Activated CD4-positive, alpha-beta T cell treated with anti-CD3 and anti-CD28 coated beads for 36 hours (primary cell): Measurements from ENCODE around the gene KPNA4. TPM values are rescaled to one million over a fixed set of nuclear protein-coding genes. Genes with fewer than 3 reads are reported as not detected.
"Not testable (repeated sequence)": the region's sequence is repeated elsewhere in the genome, so short reads cannot be mapped to it uniquely, and the experiment has no call there.

ENCODE experiments used
- ATAC-seq: fragments of 200-7000 bp; cut with Tn5 transposase; one replicate; pipeline ENCODE4 v1.10.0; 2021; ENCODE audit warnings: mild to moderate bottlenecking, moderate library complexity
- CTCF ChIA-PET: fragments of 350-600 bp; sonication (Branson Sonifier 250); formaldehyde crosslinking; loops from one replicate; lab custom pipeline; 2021; ENCODE audit warnings: antibody characterized with exemption; lab: Charles Lee
- POLR2A ChIA-PET: fragments of 350-600 bp; sonication (Branson Sonifier 250); formaldehyde crosslinking; loops from one replicate; lab custom pipeline; 2021; ENCODE audit warnings: antibody characterized with exemption, inconsistent platforms; lab: Charles Lee
- DNase-seq: peaks from one replicate; pipeline ENCODE4 v3.0.0-alpha.2; 2020
- H3K27ac Mint-ChIP-seq: one replicate; pipeline ENCODE4 v1.8.0; 2021; ENCODE audit warnings: mixed read lengths
- H3K27me3 Mint-ChIP-seq: one replicate; pipeline ENCODE4 v1.8.0; 2021; ENCODE audit warnings: mixed read lengths
- H3K36me3 Mint-ChIP-seq: one replicate; pipeline ENCODE4 v1.8.0; 2021; ENCODE audit warnings: low read depth, mixed read lengths
- H3K4me1 Mint-ChIP-seq: one replicate; pipeline ENCODE4 v1.8.0; 2021; ENCODE audit warnings: mixed read lengths
- H3K4me3 Mint-ChIP-seq: one replicate; pipeline ENCODE4 v1.8.0; 2021; ENCODE audit warnings: mild to moderate bottlenecking, moderate library complexity, mixed read lengths
- H3K9me3 Mint-ChIP-seq: one replicate; pipeline ENCODE4 v1.8.0; 2021; ENCODE audit warnings: low read depth, mixed read lengths
- intact Hi-C, 2 experiments: fragments of 100-400 bp; cut with DNase I in 1 of 2; cut with micrococcal nuclease in 1 of 2; formaldehyde crosslinking; loops; one replicate each; pipeline versions ENCODE4 v1.14.2 to v1.15.1; 2022 to 2024; cut with DNase I, micrococcal nuclease
- total RNA-seq, 2 experiments: library from RNA; stranded (reverse); gene quantifications; one replicate each; pipeline ENCODE4 v1.2.3, GENCODE V29; 2021

Gene KPNA4
- total RNA-seq, 2 experiments from 2014 or later = 57.0 to 68.5 TPM

- no peak overlapping the region for H3K27ac Mint-ChIP-seq
- intact Hi-C loops = no loop called here
- CTCF ChIA-PET = no interaction called here
- DNase-seq = no peak
- H3K36me3 Mint-ChIP-seq = no peaks in the 10 kb centered on the region
- no peak overlapping the region for H3K4me3 Mint-ChIP-seq
- H3K9me3 Mint-ChIP-seq = peaks cover 9% of the 10 kb centered on the region
- no peaks in the 10 kb centered on the region for H3K4me1 Mint-ChIP-seq
- ATAC-seq = no peak
- peaks cover 3% of the 10 kb centered on the region for H3K27me3 Mint-ChIP-seq
- POLR2A ChIA-PET = no interaction called here
These were observed 33.5 kb upstream of the KPNA4 start for GRCh38 chr3:160598865-160599264.

DNA sequence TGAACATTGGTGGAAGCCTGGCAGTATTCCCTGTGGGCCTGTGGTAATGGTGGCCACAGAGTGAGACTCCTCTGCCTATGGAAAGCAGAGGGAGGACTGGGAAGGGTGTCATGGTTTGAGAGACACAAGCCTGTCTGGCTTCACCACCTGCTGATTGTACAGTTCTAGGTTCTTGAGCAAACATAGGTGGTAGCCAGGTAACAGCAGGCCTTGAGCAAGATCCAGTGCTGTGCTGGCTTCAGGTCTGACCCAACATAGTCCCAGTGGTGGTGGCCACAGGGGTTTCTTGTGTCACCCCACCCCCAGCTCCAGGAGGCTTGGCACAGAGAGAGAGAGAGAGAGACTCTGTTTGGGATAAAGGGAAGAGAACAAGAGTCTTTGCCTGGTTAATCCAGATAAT lies 22.7 kb upstream of the KPNA4 start:
- H3K27ac Mint-ChIP-seq = no peak overlapping the region
- DNase-seq = no peak
- no peaks in the 10 kb centered on the region for H3K4me1 Mint-ChIP-seq
- peaks cover 3% of the 10 kb centered on the region for H3K9me3 Mint-ChIP-seq
- ChIA-PET POLR2A (no interaction called here), CTCF (no interaction called here)
- intact Hi-C loops = no loop called here
- H3K27me3 Mint-ChIP-seq = peaks cover 23% of the 10 kb centered on the region
- H3K36me3 Mint-ChIP-seq = no peaks in the 10 kb centered on the region
- H3K4me3 Mint-ChIP-seq = no peak overlapping the region
- ATAC-seq = no peak

- POLR2A ChIA-PET = no interaction called here
- CTCF ChIA-PET = interaction anchor here (0.6 kb wide), 1 partner anchor 648 kb away, joined by 3 read pairs; no protein-coding TSS in a partner anchor
- H3K27me3 Mint-ChIP-seq = peaks cover 25% of the 10 kb centered on the region
These were observed 21.7 kb upstream of the KPNA4 start for GRCh38 chr3:160587105-160587504.

GRCh38 chr3:160586679-160587078 lies 21.3 kb upstream of the KPNA4 start:
- H3K4me1 Mint-ChIP-seq = no peaks in the 10 kb centered on the region
- ATAC-seq (no peak), DNase-seq (no peak)
- H3K27me3 Mint-ChIP-seq = peaks cover 28% of the 10 kb centered on the region
- ChIA-PET POLR2A (no interaction called here), CTCF (no interaction called here)
- H3K4me3 Mint-ChIP-seq = no peak overlapping the region
- peaks cover under 1% of the 10 kb centered on the region for H3K36me3 Mint-ChIP-seq
- H3K27ac Mint-ChIP-seq = no peak overlapping the region
- peaks cover 6% of the 10 kb centered on the region for H3K9me3 Mint-ChIP-seq
- intact Hi-C loops = no loop called here

More at GRCh38 chr3:160587105-160587504, 21.7 kb upstream of the KPNA4 start:
- peaks cover 3% of the 10 kb centered on the region for H3K9me3 Mint-ChIP-seq
- intact Hi-C loops = no loop called here
- ATAC-seq (no peak), DNase-seq (no peak)
- no peaks in the 10 kb centered on the region for H3K36me3 Mint-ChIP-seq
- H3K4me3 Mint-ChIP-seq = no peak overlapping the region
- no peaks in the 10 kb centered on the region for H3K4me1 Mint-ChIP-seq
- no peak overlapping the region for H3K27ac Mint-ChIP-seq

DNA sequence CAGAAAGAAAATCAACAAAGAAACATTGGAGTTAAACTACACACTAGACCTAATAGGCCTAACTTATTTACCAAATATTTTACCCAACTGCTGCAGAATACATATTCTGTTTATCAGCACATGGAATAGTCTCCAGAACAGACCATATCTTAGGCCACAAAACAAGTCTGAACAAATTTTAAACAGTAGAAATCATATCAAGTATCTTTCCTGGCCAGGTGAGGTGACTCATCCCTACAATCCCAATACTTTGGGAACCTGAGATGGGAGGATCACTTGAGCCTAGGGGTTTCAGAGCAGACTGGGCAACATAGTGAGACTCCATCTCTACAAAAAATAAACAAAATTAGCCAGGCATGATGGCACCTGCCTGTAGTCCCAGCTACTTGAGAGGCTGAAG lies 18.1 kb upstream of the KPNA4 start:
- H3K27ac Mint-ChIP-seq = no peak overlapping the region
- CTCF ChIA-PET = no interaction called here
- H3K9me3 Mint-ChIP-seq = peaks cover 11% of the 10 kb centered on the region
- H3K27me3 Mint-ChIP-seq = peaks cover 23% of the 10 kb centered on the region
- no peak overlapping the region for H3K4me3 Mint-ChIP-seq
- ATAC-seq = no peak
- intact Hi-C loops = no loop called here
- POLR2A ChIA-PET = no interaction called here
- no peak for DNase-seq
- H3K36me3 Mint-ChIP-seq = peaks cover 2% of the 10 kb centered on the region
- no peaks in the 10 kb centered on the region for H3K4me1 Mint-ChIP-seq

GRCh38 chr3:160580938-160581337 lies 15.6 kb upstream of the KPNA4 start:
- ChIA-PET POLR2A (no interaction called here), CTCF (no interaction called here)
- H3K27me3 Mint-ChIP-seq = peaks cover 26% of the 10 kb centered on the region
- DNase-seq = no peak
- H3K4me1 Mint-ChIP-seq = no peaks in the 10 kb centered on the region
- intact Hi-C loops = no loop called here
- peaks cover 2% of the 10 kb centered on the region for H3K36me3 Mint-ChIP-seq
- no peak overlapping the region for H3K27ac Mint-ChIP-seq
- H3K9me3 Mint-ChIP-seq = peaks cover 11% of the 10 kb centered on the region
- H3K4me3 Mint-ChIP-seq = no peak overlapping the region
- ATAC-seq = no peak

DNA sequence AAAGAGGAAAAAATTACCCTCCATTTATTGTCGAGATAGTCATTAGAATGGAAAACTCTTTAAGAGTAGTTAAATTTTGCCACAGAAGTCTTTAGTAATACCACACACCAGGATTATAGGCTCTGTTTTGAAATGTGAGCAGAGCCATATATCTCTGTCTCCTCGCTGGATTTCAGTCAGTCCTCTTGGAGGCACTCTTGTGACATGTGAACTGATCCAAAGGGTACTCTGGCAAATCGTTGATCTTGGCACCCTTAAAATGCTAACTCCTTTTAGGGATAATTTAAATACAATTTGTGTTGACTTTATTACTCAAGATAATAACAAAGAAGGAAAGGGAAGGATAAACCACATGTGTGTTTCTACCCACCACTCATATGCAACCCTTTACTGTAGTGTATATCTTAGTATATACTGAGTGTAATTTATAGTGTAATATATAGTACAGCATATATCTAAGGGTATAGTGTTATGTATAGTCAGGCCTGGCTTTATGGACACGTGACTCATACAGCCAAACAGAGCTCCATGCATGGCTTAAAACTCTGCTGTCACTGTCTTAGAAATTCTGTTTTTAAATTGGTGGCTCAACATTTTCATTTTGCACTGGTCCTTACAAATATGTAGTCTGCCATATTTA lies 12.3 kb upstream of the KPNA4 start:
- no peak overlapping the region for H3K27ac Mint-ChIP-seq
- ChIA-PET CTCF (no interaction called here), POLR2A (no interaction called here)
- ATAC-seq (no peak), DNase-seq (no peak)
- peaks cover 14% of the 10 kb centered on the region for H3K9me3 Mint-ChIP-seq
- intact Hi-C loops = no loop called here
- no peaks in the 10 kb centered on the region for H3K4me1 Mint-ChIP-seq
- H3K36me3 Mint-ChIP-seq = peaks cover 2% of the 10 kb centered on the region
- H3K4me3 Mint-ChIP-seq = no peak overlapping the region
- peaks cover 19% of the 10 kb centered on the region for H3K27me3 Mint-ChIP-seq

DNA sequence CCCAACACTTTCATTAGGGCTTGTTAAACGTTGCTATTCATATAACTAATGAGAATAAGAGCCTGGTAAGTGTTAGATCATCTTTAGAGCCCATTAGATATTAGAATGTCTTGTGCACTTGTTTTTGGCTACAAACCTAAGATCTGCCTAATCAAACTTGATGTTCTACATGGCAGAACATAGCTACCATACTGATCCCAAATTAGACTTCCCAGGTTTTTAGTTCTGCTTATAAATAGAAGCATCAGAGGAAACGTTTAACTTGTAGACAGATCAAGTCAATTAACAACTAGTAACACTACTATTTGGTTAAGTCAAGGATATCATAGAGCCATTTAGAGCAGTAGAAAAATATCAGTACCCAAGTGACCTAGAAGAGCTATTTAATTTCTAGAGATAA lies 11.7 kb upstream of the KPNA4 start:
- no peak for ATAC-seq
- POLR2A ChIA-PET = no interaction called here
- Mint-ChIP-seq H3K27me3 (peaks cover 17% of the 10 kb centered on the region), H3K36me3 (peaks cover 2% of the 10 kb centered on the region), H3K9me3 (peaks cover 14% of the 10 kb centered on the region), H3K4me3 (no peak overlapping the region), H3K4me1 (no peaks in the 10 kb centered on the region), H3K27ac (no peak overlapping the region)
- intact Hi-C loops = no loop called here
- no peak for DNase-seq
- CTCF ChIA-PET = no interaction called here

- no peaks in the 10 kb centered on the region for H3K4me1 Mint-ChIP-seq
- ChIA-PET CTCF (no interaction called here), POLR2A (no interaction called here)
- no peak overlapping the region for H3K4me3 Mint-ChIP-seq
- H3K9me3 Mint-ChIP-seq = peaks cover 9% of the 10 kb centered on the region
- DNase-seq = no peak
- H3K36me3 Mint-ChIP-seq = peaks cover under 1% of the 10 kb centered on the region
- H3K27ac Mint-ChIP-seq = no peak overlapping the region
- peaks cover 13% of the 10 kb centered on the region for H3K27me3 Mint-ChIP-seq
- no peak for ATAC-seq
- intact Hi-C loops = no loop called here
These were observed 11.2 kb upstream of the KPNA4 start for GRCh38 chr3:160576621-160577020.

DNA sequence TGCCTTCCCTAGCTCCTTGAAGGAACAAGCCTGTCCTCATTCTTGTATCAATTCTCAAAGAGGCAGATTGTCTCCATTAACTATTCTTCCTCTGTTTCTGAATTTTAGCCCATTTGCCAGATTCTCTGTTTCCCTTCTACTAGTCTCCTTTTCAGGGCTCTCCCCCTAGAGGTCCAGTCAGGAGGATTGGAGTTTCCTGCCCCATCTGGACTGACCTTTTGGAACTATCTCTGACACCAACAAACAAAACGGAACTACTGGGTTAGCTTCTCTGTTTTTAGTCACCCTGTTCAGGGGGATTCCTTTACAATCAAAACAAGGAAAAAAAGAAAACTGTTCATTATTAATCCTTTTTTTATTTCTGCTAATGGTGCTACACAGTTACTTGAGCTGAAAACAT lies 10.2 kb upstream of the KPNA4 start:
- ChIA-PET POLR2A (no interaction called here), CTCF (interaction anchor here (0.5 to 1.5 kb wide), 2 partner anchors 64 to 369 kb away, joined by 3 to 4 read pairs; no protein-coding TSS in a partner anchor)
- no peak for DNase-seq
- Mint-ChIP-seq H3K27ac (no peak overlapping the region), H3K27me3 (peaks cover 10% of the 10 kb centered on the region), H3K36me3 (no peaks in the 10 kb centered on the region), H3K9me3 (peaks cover 5% of the 10 kb centered on the region), H3K4me1 (no peaks in the 10 kb centered on the region), H3K4me3 (no peak overlapping the region)
- intact Hi-C loops = no loop called here
- ATAC-seq = no peak

GRCh38 chr3:160574636-160575035 lies 9.3 kb upstream of the KPNA4 start:
- no peaks in the 10 kb centered on the region for H3K4me1 Mint-ChIP-seq
- H3K4me3 Mint-ChIP-seq = no peak overlapping the region
- DNase-seq (no peak), ATAC-seq (no peak)
- ChIA-PET CTCF (interaction anchor here (1.5 kb wide), 1 partner anchor 63 kb away, joined by 4 read pairs; no protein-coding TSS in a partner anchor), POLR2A (no interaction called here)
- peaks cover 3% of the 10 kb centered on the region for H3K9me3 Mint-ChIP-seq
- peaks cover 8% of the 10 kb centered on the region for H3K27me3 Mint-ChIP-seq
- no peaks in the 10 kb centered on the region for H3K36me3 Mint-ChIP-seq
- H3K27ac Mint-ChIP-seq = no peak overlapping the region
- intact Hi-C loops = no loop called here

DNA sequence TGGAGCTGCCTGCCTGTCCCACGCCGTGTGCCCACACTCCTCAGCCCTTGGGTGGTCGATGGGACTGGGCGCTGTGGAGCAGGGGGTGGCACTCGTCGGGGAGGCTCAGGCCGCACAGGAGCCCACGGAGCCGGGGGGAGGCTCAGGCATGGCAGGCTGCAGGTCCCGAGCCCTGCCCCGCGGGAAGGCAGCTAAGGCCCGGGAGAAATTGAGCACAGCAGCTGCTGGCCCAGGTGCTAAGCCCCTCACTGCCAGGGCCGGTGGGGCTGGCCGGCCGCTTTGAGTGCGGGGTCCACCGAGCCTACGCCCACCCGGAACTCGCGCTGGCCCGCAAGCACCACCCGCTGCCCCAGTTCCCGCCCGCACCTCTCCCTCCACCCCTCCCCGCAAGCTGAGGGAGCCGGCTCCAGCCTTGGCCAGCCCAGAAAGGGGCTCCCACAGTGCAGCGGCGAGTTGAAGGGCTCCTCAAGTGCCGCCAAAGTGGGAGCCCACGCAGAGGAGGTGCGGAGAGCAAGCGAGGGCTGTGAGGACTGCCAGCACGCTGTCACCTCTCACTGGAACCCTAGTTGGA lies 8.7 kb upstream of the KPNA4 start:
- ATAC-seq, H3K27me3 Mint-ChIP-seq, H3K36me3 Mint-ChIP-seq, intact Hi-C loops, CTCF ChIA-PET, DNase-seq, H3K4me3 Mint-ChIP-seq, POLR2A ChIA-PET, H3K4me1 Mint-ChIP-seq, H3K9me3 Mint-ChIP-seq, H3K27ac Mint-ChIP-seq: not testable (repeated sequence)
